Neuron (in vitro differentiated cells): ENCODE data around the gene SERPINB10.

Source experiments
- H2AFZ ChIP-seq: one replicate; pipeline ENCODE4 v1.6.1; 2013; ENCODE audit warnings: low read depth, mild to moderate bottlenecking, inconsistent platforms, low read length, moderate library complexity
- H3K27me3 ChIP-seq: one replicate; pipeline ENCODE4 v1.6.1; 2013; ENCODE audit warnings: low read length; ENCODE audit not compliant: insufficient read depth
- H3K36me3 ChIP-seq: one replicate; pipeline ENCODE4 v1.6.1; 2013; ENCODE audit warnings: low read length; ENCODE audit not compliant: insufficient read depth
- H3K4me1 ChIP-seq: one replicate; pipeline ENCODE4 v1.6.1; 2013; ENCODE audit warnings: low read length; ENCODE audit not compliant: insufficient read depth
- H3K4me3 ChIP-seq: 2 replicates; pipeline ENCODE4 v1.5.1; 2013; ENCODE audit warnings: mild to moderate bottlenecking, low read length, moderate library complexity
- H3K9me3 ChIP-seq: one replicate; pipeline ENCODE4 v1.6.1; 2013; ENCODE audit warnings: low read length

SERPINB10 gene

GRCh38 chr18:63965716-63966330, 58.1 kb downstream of the SERPINB10 start:
- H2AFZ ChIP-seq, result no peak overlapping the region

GRCh38 chr18:63969942-63970808, 62.4 kb downstream of the SERPINB10 start, which contains the start of gene SERPINB8:
Gene SERPINB8 (plus strand): TSS chr18:63970081. CDS start chr18:63978309, 8,228 bp downstream.
- peak within 1 kb of the TSS; percentile 83 for H3K4me3 ChIP-seq
- no peaks in the 10 kb centered on the region for H3K27me3 ChIP-seq
- H2AFZ ChIP-seq, result peak within 1 kb of the TSS; percentile 90
- H3K9me3 ChIP-seq, result no peaks in the 10 kb centered on the region
- no peaks in the 10 kb centered on the region for H3K36me3 ChIP-seq
- peaks cover 18% of the 10 kb centered on the region for H3K4me1 ChIP-seq

More at GRCh38 chr18:63965716-63966330, 58.1 kb downstream of the SERPINB10 start:
- peaks cover 8% of the 10 kb centered on the region for H3K4me1 ChIP-seq
- H3K9me3 ChIP-seq, result no peaks in the 10 kb centered on the region
- H3K36me3 ChIP-seq, result no peaks in the 10 kb centered on the region
- H3K4me3 ChIP-seq, result no peak overlapping the region
- H3K27me3 ChIP-seq, result peaks cover 3% of the 10 kb centered on the region

GRCh38 chr18:63970809-63971205, 63.0 kb downstream of the SERPINB10 start:
- Histone ChIP-seq H3K27me3 (no peaks in the 10 kb centered on the region), H3K36me3 (no peaks in the 10 kb centered on the region), H3K9me3 (no peaks in the 10 kb centered on the region), H2AFZ (peak overlapping the region; percentile 90), H3K4me1 (peaks cover 18% of the 10 kb centered on the region), H3K4me3 (peak overlapping the region; percentile 83)

- peaks cover 18% of the 10 kb centered on the region for H3K4me1 ChIP-seq
- peak overlapping the region; percentile 83 for H3K4me3 ChIP-seq
Observed at GRCh38 chr18:63971320-63972001, 63.7 kb downstream of the SERPINB10 start.

GRCh38 chr18:63972002-63972376, 64.2 kb downstream of the SERPINB10 start:
- Histone ChIP-seq H3K4me1 (peaks cover 18% of the 10 kb centered on the region), H3K4me3 (no peak overlapping the region), H3K27me3 (no peaks in the 10 kb centered on the region), H2AFZ (no peak overlapping the region), H3K36me3 (no peaks in the 10 kb centered on the region), H3K9me3 (no peaks in the 10 kb centered on the region)

More at GRCh38 chr18:63971320-63972001, 63.7 kb downstream of the SERPINB10 start:
- no peak overlapping the region for H2AFZ ChIP-seq
- H3K9me3 ChIP-seq, result no peaks in the 10 kb centered on the region
- no peaks in the 10 kb centered on the region for H3K27me3 ChIP-seq
- no peaks in the 10 kb centered on the region for H3K36me3 ChIP-seq

- peaks cover 12% of the 10 kb centered on the region for H3K4me1 ChIP-seq
- H3K9me3 ChIP-seq, result no peaks in the 10 kb centered on the region
- H3K36me3 ChIP-seq, result no peaks in the 10 kb centered on the region
- no peak overlapping the region for H2AFZ ChIP-seq
- no peaks in the 10 kb centered on the region for H3K27me3 ChIP-seq
- no peak overlapping the region for H3K4me3 ChIP-seq
Observed at GRCh38 chr18:63974991-63975390, 67.2 kb downstream of the SERPINB10 start.

GRCh38 chr18:63975628-63976027, 67.9 kb downstream of the SERPINB10 start:
- Histone ChIP-seq H3K4me1 (peaks cover 12% of the 10 kb centered on the region), H3K36me3 (no peaks in the 10 kb centered on the region), H2AFZ (no peak overlapping the region), H3K9me3 (no peaks in the 10 kb centered on the region), H3K27me3 (no peaks in the 10 kb centered on the region), H3K4me3 (no peak overlapping the region)

GRCh38 chr18:63977040-63977439, 69.3 kb downstream of the SERPINB10 start:
- H3K36me3 ChIP-seq, result peaks cover 7% of the 10 kb centered on the region
- no peak overlapping the region for H2AFZ ChIP-seq
- no peaks in the 10 kb centered on the region for H3K9me3 ChIP-seq
- H3K27me3 ChIP-seq, result no peaks in the 10 kb centered on the region
- no peaks in the 10 kb centered on the region for H3K4me1 ChIP-seq
- no peak overlapping the region for H3K4me3 ChIP-seq

- no peak overlapping the region for H2AFZ ChIP-seq
- H3K36me3 ChIP-seq, result peaks cover 12% of the 10 kb centered on the region
- no peaks in the 10 kb centered on the region for H3K9me3 ChIP-seq
- no peaks in the 10 kb centered on the region for H3K4me1 ChIP-seq
- no peak overlapping the region for H3K4me3 ChIP-seq
- no peaks in the 10 kb centered on the region for H3K27me3 ChIP-seq
Observed at GRCh38 chr18:63979409-63979920, 71.7 kb downstream of the SERPINB10 start.

GRCh38 chr18:63980027-63980426, 72.3 kb downstream of the SERPINB10 start:
- Histone ChIP-seq H3K27me3 (no peaks in the 10 kb centered on the region), H3K4me1 (no peaks in the 10 kb centered on the region), H3K36me3 (peaks cover 12% of the 10 kb centered on the region), H3K4me3 (no peak overlapping the region), H2AFZ (no peak overlapping the region), H3K9me3 (no peaks in the 10 kb centered on the region)

GRCh38 chr18:63980896-63981460, 73.2 kb downstream of the SERPINB10 start:
- Histone ChIP-seq H3K36me3 (peaks cover 12% of the 10 kb centered on the region), H3K4me1 (no peaks in the 10 kb centered on the region)

GRCh38 chr18:63981719-63982118, 74.0 kb downstream of the SERPINB10 start:
- H3K36me3 ChIP-seq, result peaks cover 12% of the 10 kb centered on the region
- no peaks in the 10 kb centered on the region for H3K4me1 ChIP-seq
- H3K4me3 ChIP-seq, result no peak overlapping the region
- no peaks in the 10 kb centered on the region for H3K27me3 ChIP-seq
- no peaks in the 10 kb centered on the region for H3K9me3 ChIP-seq
- H2AFZ ChIP-seq, result no peak overlapping the region

More at GRCh38 chr18:63980896-63981460, 73.2 kb downstream of the SERPINB10 start:
- Histone ChIP-seq H3K9me3 (no peaks in the 10 kb centered on the region), H2AFZ (no peak overlapping the region), H3K27me3 (no peaks in the 10 kb centered on the region), H3K4me3 (no peak overlapping the region)
